ENCODE data around the gene PRKCD.

Gene PRKCD

GRCh38 chr3:53171827-53172505 lies 11.0 kb downstream of the PRKCD start:
- no peak for FAIRE-seq

DNA sequence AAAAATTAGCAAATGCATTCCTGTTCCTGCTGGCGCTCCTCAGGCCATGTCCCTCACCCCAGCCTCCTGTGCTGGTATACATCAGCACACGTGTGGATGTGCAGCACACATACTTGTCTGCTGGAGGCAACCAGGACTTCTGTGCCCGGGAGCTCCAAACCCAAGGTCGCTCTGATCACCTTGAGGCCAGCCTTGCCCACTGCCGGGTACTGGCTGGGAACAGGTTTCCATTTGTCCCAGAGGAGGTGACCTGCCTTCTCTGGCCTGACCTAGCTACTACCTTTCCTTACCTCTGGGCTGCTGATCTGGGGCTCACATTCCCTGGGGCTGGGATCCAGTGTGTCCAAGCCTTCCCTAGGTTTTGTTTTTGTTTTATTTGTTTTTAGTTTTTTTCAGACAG lies 12.1 kb downstream of the PRKCD start:
- FAIRE-seq: no peak

DNA sequence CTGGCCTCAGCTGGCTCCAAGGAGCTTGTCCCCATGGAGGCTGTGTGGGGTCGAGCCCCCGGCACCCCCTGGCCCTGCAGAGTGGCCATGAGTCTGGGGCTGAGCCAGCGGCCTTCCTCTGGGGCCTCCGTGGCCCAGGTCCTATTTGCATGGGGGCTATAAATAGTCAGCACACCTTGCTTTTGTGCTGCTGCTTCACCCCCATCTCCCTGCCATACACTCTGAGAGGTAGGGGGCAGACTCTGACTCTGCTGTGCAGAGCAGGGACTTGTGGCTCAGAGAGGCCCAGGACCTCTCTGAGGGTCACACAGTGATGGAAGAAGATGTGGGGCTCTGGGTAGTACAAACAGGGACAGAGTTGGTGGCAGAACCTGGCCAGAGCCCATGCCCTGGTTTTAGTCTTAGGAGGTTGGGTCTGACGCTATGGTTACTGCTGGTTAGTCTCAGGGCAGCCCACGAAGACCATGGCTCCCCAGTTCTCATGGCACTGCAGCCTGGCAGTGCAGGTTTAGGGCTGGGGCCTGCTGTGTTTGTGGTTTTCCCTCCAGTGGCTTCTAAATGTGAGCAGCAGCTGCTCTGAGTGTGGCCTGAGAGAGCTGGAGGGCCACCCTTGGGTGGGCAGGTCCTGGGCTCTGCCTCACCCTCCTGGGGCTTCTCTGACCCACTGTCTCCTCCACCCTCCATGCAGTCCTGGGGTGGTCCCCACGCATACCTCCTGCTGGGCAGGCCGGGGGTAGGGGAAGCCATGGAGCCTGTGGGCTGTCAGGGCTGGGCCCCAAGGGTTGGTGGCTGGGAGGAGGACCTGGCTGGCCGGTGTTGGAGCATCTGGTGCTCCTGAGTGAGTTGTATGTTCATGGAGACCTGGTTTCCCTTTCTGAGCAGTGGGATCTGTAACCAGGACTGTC lies 13.6 kb downstream of the PRKCD start:
- no peak for FAIRE-seq

DNA sequence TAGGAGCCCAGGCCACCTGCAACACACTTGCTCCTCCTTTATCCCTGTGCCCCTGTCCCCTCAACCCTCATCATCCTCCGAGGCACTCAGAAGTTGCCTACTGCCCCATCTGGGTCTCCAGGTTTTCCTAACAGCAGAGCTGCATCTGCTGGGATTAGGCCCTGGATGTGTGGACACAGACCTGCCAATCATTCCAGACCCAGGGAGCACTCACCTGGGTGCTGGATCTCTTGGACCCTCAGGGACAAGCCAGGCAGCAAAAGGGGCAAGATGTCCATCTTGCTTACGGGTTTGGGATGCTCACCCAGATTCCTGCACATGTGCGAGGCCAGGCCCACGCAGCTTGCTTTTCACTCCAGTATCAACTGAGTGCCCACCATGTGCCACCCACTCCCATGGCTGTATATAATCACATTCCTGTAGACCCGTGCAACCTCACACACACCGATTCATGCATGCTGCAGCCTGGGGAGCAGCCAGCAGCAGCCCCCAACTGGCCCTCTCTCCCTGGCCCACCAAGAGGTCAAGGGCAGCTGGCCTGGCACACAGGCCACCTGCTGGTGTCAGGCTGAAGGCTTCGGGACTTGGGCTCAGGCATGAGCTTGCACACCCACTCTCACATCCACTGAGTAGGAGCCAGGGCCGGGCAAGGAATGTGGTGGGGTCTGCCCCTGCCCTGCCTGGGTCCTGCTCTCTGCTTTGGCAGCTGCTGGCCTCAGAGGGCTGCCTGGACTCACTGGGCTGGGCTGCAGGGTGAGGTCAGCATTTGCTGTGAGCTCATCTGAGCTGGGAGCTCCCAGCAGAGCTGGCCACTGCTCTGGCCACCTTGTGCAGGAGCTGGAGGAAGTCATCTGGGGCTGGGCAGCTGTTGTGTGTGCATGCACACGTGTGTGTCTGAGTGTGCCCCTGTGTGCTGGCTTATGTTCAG lies 14.9 kb downstream of the PRKCD start:
- no peak for FAIRE-seq

- no peak for FAIRE-seq
Measured at GRCh38 chr3:53178246-53178645, 17.2 kb downstream of the PRKCD start.

GRCh38 chr3:53179580-53179979 lies 18.6 kb downstream of the PRKCD start:
- FAIRE-seq: no peak

- no peak for FAIRE-seq
Measured at GRCh38 chr3:53180305-53181023, 19.5 kb downstream of the PRKCD start.

GRCh38 chr3:53181024-53181371 lies 20.0 kb downstream of the PRKCD start:
- no peak for FAIRE-seq

- no peak for FAIRE-seq
Measured at GRCh38 chr3:53181528-53181927, 20.5 kb downstream of the PRKCD start.

- no peak for FAIRE-seq
Measured at GRCh38 chr3:53182764-53183355, 21.9 kb downstream of the PRKCD start.

DNA sequence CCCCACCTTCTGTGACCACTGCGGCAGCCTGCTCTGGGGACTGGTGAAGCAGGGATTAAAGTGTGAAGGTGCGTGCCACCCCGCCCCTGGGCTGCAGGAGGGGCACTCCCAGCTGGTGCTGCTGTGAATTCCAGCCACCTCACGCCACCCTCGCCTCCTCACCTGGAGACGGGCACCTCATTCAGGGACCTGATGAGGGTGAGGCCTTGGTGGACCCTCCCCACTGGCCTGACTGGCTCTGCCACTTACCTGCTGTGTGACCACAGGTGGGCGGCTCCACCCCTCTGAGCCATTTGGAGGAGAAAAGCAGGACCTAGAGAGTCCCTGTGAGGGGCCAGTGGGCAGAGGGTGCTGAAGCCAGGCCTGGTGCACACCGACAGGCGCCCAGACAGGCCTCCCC lies 22.5 kb downstream of the PRKCD start:
- no peak for FAIRE-seq

GRCh38 chr3:53184701-53185100 lies 23.7 kb downstream of the PRKCD start:
- FAIRE-seq: no peak

GRCh38 chr3:53185761-53186465 lies 24.9 kb downstream of the PRKCD start:
- FAIRE-seq: no peak

DNA sequence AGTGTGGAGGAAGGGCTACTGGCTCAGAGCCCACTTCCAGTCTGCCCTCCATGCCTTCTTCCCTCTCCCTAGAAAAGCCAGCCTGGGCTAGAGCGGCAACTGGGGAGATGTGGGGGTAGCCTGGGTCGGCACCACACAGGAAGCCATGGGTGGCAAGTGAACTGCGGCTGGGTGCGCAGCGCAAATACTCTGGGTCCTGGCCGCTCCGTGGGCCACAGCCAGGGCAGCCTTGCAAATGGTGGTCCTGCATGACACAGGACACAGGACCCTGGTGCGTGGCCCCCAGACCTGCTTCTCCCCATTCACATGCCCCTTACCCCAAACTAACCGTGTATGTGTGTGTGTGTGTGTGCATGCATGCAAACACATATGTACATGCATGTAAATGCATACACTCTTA lies 25.7 kb downstream of the PRKCD start:
- FAIRE-seq: no peak

GRCh38 chr3:53187430-53187829 lies 26.4 kb downstream of the PRKCD start:
- FAIRE-seq: no peak

GRCh38 chr3:53188136-53188685 lies 27.2 kb downstream of the PRKCD start:
- FAIRE-seq: no peak

DNA sequence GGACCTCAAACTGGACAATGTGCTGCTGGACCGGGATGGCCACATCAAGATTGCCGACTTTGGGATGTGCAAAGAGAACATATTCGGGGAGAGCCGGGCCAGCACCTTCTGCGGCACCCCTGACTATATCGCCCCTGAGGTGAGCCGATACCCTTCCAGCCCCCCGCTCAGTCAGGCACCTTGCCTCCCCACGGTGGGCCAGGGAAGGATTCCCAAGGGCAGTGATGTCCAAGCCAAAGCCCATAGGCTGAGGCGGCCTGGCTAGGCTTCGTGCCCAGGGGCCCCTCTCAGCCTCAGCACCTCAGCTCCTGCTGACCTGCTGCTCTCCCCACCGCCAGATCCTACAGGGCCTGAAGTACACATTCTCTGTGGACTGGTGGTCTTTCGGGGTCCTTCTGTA lies 27.7 kb downstream of the PRKCD start:
- FAIRE-seq: no peak

- FAIRE-seq: no peak
Measured at GRCh38 chr3:53189276-53189675, 28.3 kb downstream of the PRKCD start.

- FAIRE-seq: no peak
Measured at GRCh38 chr3:53190659-53191058, 29.6 kb downstream of the PRKCD start.

GRCh38 chr3:53191836-53192480 lies 30.9 kb downstream of the PRKCD start:
- FAIRE-seq: no peak

GRCh38 chr3:53192608-53193007 lies 31.6 kb downstream of the PRKCD start:
- no peak for FAIRE-seq
